ENCODE results near the gene KCNQ2. TPM values are rescaled to one million over a fixed set of nuclear protein-coding genes. Genes with fewer than 3 reads are reported as not detected.

The KCNQ2 gene
- total and polyA plus RNA-seq, 4 donors = not detected

GRCh38 chr20:63412889-63413288 lies 59.6 kb downstream of the KCNQ2 start:
- Histone ChIP-seq H3K9ac (ENCODE audit: low read depth in 1 of 2, low read length in 2 of 2) (no peak overlapping the region), H3K4me1 (ENCODE audit: control insufficient read depth in 4 of 4, insufficient read depth in 4 of 4, low read length in 3 of 4) (no peaks in the 10 kb centered on the region), H3K9me3 (ENCODE audit: control insufficient read depth in 4 of 4, low read length in 3 of 4) (no peaks in the 10 kb centered on the region), H3K4me3 (ENCODE audit: low read depth in 1 of 3, low read length in 3 of 3) (no peak overlapping the region), H3K27me3 (ENCODE audit: control insufficient read depth in 4 of 4, insufficient read depth in 4 of 4, low read length in 3 of 4) (no peaks in the 10 kb centered on the region), H3K36me3 (ENCODE audit: control insufficient read depth in 4 of 4, insufficient read depth in 3 of 4, low read depth in 1 of 4, low read length in 3 of 4) (no peaks in the 10 kb centered on the region), H3K27ac (ENCODE audit: low read depth in 1 of 2, low read length in 2 of 2) (no peak overlapping the region)
- TF ChIP-seq HNF4G (IDR thresholded peaks at IDR 0.05) (no peak), FOXA1 (IDR thresholded peaks at IDR 0.05) (no peak), EGR1 (IDR thresholded peaks at IDR 0.05; ENCODE audit: low read depth in 2 of 2) (no peak), SP1 (IDR thresholded peaks at IDR 0.05) (no peak), MAX (IDR thresholded peaks at IDR 0.05) (no peak), YY1 (IDR thresholded peaks at IDR 0.05) (no peak)
- TF ChIP-seq, protein P1, sequence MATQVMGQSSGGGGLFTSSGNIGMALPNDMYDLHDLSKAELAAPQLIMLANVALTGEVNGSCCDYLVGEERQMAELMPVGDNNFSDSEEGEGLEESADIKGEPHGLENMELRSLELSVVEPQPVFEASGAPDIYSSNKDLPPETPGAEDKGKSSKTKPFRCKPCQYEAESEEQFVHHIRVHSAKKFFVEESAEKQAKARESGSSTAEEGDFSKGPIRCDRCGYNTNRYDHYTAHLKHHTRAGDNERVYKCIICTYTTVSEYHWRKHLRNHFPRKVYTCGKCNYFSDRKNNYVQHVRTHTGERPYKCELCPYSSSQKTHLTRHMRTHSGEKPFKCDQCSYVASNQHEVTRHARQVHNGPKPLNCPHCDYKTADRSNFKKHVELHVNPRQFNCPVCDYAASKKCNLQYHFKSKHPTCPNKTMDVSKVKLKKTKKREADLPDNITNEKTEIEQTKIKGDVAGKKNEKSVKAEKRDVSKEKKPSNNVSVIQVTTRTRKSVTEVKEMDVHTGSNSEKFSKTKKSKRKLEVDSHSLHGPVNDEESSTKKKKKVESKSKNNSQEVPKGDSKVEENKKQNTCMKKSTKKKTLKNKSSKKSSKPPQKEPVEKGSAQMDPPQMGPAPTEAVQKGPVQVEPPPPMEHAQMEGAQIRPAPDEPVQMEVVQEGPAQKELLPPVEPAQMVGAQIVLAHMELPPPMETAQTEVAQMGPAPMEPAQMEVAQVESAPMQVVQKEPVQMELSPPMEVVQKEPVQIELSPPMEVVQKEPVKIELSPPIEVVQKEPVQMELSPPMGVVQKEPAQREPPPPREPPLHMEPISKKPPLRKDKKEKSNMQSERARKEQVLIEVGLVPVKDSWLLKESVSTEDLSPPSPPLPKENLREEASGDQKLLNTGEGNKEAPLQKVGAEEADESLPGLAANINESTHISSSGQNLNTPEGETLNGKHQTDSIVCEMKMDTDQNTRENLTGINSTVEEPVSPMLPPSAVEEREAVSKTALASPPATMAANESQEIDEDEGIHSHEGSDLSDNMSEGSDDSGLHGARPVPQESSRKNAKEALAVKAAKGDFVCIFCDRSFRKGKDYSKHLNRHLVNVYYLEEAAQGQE (IDR thresholded peaks at IDR 0.05) = no peak
- WGBS = 83% methylated on average over 8 of the region's 8 CpGs
- no peak for DNase-seq (ENCODE audit: low spot score)

DNA sequence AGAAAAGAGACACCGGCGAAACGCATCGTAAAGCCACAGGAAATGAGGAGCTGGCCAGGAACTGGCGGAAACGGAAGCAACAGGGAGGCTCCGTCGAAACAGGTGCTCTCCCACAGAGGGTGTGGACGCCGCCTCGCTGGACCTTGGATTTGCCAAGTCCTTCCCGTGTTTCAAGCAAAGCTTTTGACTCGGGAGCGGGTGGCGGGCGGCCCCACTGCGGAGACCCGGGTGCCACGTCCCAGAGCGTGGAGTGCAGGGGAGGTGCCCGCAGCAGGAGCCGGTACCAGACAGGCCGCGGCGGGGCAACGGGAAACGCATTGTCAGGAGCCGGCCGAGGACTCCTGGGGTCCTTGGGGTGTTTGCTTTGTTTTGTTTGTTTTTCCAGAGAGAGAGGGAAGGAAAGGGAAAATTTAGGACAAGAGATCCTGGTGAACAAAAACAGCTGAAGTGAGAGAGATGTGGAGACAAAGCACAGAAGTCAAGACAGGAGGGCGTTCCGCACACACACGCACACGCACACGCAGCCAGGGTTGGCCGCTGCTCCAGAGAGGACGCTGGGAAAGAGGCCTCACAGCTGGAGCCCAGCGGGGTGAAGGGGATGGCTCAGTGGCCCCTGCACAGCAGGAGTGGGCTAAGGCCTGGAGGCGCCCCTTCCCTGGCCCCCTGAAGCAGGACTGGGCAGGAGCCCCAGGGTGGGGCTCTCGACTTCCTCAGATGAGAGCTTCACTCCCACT lies 60.4 kb downstream of the KCNQ2 start:
- H3K9me3 ChIP-seq (ENCODE audit: control insufficient read depth in 4 of 4, low read length in 3 of 4) = no peaks in the 10 kb centered on the region
- H3K36me3 ChIP-seq (ENCODE audit: control insufficient read depth in 4 of 4, insufficient read depth in 3 of 4, low read depth in 1 of 4, low read length in 3 of 4) = no peaks in the 10 kb centered on the region
- TF ChIP-seq, protein P1 (IDR thresholded peaks at IDR 0.05) = no peak
- TF ChIP-seq SP1 (IDR thresholded peaks at IDR 0.05) = no peak
- no peak for TF ChIP-seq ZBTB33 (IDR thresholded peaks at IDR 0.05)
- no peak for TF ChIP-seq HNF4A (conservative IDR thresholded peaks at IDR 0.05)
- TF ChIP-seq CTCF (IDR thresholded peaks at IDR 0.05; ENCODE audit: low read depth, low read length, missing input control) = no peak
- TF ChIP-seq GABPA (IDR thresholded peaks at IDR 0.05 in 1 of 2, conservative IDR thresholded peaks at IDR 0.05 in 1 of 2) = no peak
- TF ChIP-seq FOXA2 (IDR thresholded peaks at IDR 0.05) = no peak
- no peak for TF ChIP-seq TAF1 (conservative IDR thresholded peaks at IDR 0.05)
- TF ChIP-seq MAX (IDR thresholded peaks at IDR 0.05) = no peak
- no peak for TF ChIP-seq JUND (IDR thresholded peaks at IDR 0.05)
- TF ChIP-seq HNF4G (IDR thresholded peaks at IDR 0.05) = no peak
- TF ChIP-seq NR2F2 (IDR thresholded peaks at IDR 0.05) = no peak
- TF ChIP-seq EGR1 (IDR thresholded peaks at IDR 0.05; ENCODE audit: low read depth in 2 of 2) = no peak
- TF ChIP-seq, protein P2, sequence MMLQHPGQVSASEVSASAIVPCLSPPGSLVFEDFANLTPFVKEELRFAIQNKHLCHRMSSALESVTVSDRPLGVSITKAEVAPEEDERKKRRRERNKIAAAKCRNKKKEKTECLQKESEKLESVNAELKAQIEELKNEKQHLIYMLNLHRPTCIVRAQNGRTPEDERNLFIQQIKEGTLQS (IDR thresholded peaks at IDR 0.05) = no peak
- TF ChIP-seq FOXA1 (IDR thresholded peaks at IDR 0.05) = no peak
- TF ChIP-seq RXRA (IDR thresholded peaks at IDR 0.05) = no peak
- H3K9ac ChIP-seq (ENCODE audit: low read depth in 1 of 2, low read length in 2 of 2) = no peak overlapping the region
- WGBS = 59% methylated on average over 39 of the region's 39 CpGs
- no peaks in the 10 kb centered on the region for H3K4me1 ChIP-seq (ENCODE audit: control insufficient read depth in 4 of 4, insufficient read depth in 4 of 4, low read length in 3 of 4)
- no peak overlapping the region for H3K27ac ChIP-seq (ENCODE audit: low read depth in 1 of 2, low read length in 2 of 2)
- H3K4me3 ChIP-seq (ENCODE audit: low read depth in 1 of 3, low read length in 3 of 3) = no peak overlapping the region
- no peak for DNase-seq (ENCODE audit: low spot score)
- H3K27me3 ChIP-seq (ENCODE audit: control insufficient read depth in 4 of 4, insufficient read depth in 4 of 4, low read length in 3 of 4) = no peaks in the 10 kb centered on the region
